Epithelial cell of prostate (primary cell): Measurements from ENCODE around the gene ATXN1.
"Not testable (repeated sequence)": the region's sequence is repeated elsewhere in the genome, so short reads cannot be mapped to it uniquely, and the experiment has no call there.

Experiments used
- DNase-seq: peaks from one replicate; pipeline ENCODE4 v3.0.0-alpha.2; 2011; ENCODE audit warnings: low read depth, low spot score
- H3K27ac ChIP-seq: fragments of 450-650 bp; 2 replicates; pipeline ENCODE4 v1.5.1; 2017; ENCODE audit warnings: mild to moderate bottlenecking

ATXN1 gene

GRCh38 chr6:16632101-16632500, 129.2 kb downstream of the ATXN1 start:
- no peak for DNase-seq
- H3K27ac ChIP-seq = no peak overlapping the region

- no peak overlapping the region for H3K27ac ChIP-seq
- peak; percentile 48 for DNase-seq
Observed at GRCh38 chr6:16630026-16630643, 131.1 kb downstream of the ATXN1 start.

- H3K27ac ChIP-seq, DNase-seq: not testable (repeated sequence)
Observed at GRCh38 chr6:16628580-16628979, 132.7 kb downstream of the ATXN1 start.

GRCh38 chr6:16626650-16627049, 134.6 kb downstream of the ATXN1 start:
- DNase-seq = no peak
- H3K27ac ChIP-seq = no peak overlapping the region

- no peak overlapping the region for H3K27ac ChIP-seq
- no peak for DNase-seq
Observed at GRCh38 chr6:16625291-16626265, 135.7 kb downstream of the ATXN1 start.

GRCh38 chr6:16624636-16625290, 136.5 kb downstream of the ATXN1 start:
- DNase-seq = no peak
- no peak overlapping the region for H3K27ac ChIP-seq

- DNase-seq = no peak
- H3K27ac ChIP-seq = no peak overlapping the region
Observed at GRCh38 chr6:16623731-16624130, 137.5 kb downstream of the ATXN1 start.

- DNase-seq = no peak
- no peak overlapping the region for H3K27ac ChIP-seq
Observed at GRCh38 chr6:16623029-16623653, 138.1 kb downstream of the ATXN1 start.

- no peak overlapping the region for H3K27ac ChIP-seq
- no peak for DNase-seq
Observed at GRCh38 chr6:16622193-16622592, 139.1 kb downstream of the ATXN1 start.

- DNase-seq = no peak
- H3K27ac ChIP-seq = no peak overlapping the region
Observed at GRCh38 chr6:16621002-16621401, 140.3 kb downstream of the ATXN1 start.

- no peak for DNase-seq
- H3K27ac ChIP-seq = no peak overlapping the region
Observed at GRCh38 chr6:16619777-16620176, 141.5 kb downstream of the ATXN1 start.

- H3K27ac ChIP-seq = no peak overlapping the region
- DNase-seq = no peak
Observed at GRCh38 chr6:16618962-16619361, 142.3 kb downstream of the ATXN1 start.

- H3K27ac ChIP-seq, DNase-seq: not testable (repeated sequence)
Observed at GRCh38 chr6:16615215-16615614, 146.0 kb downstream of the ATXN1 start.

- DNase-seq = not testable (repeated sequence)
Observed at GRCh38 chr6:16614143-16614542, 147.1 kb downstream of the ATXN1 start.

GRCh38 chr6:16613504-16613903, 147.8 kb downstream of the ATXN1 start:
- DNase-seq, H3K27ac ChIP-seq: not testable (repeated sequence)

More at GRCh38 chr6:16614143-16614542, 147.1 kb downstream of the ATXN1 start:
- not testable (repeated sequence) for H3K27ac ChIP-seq

- H3K27ac ChIP-seq = no peak overlapping the region
- DNase-seq = no peak
Observed at GRCh38 chr6:16608444-16608843, 152.8 kb downstream of the ATXN1 start.

- H3K27ac ChIP-seq = no peak overlapping the region
- no peak for DNase-seq
Observed at GRCh38 chr6:16602035-16602434, 159.2 kb downstream of the ATXN1 start.

- DNase-seq = no peak
- no peak overlapping the region for H3K27ac ChIP-seq
Observed at GRCh38 chr6:16600701-16601100, 160.6 kb downstream of the ATXN1 start.

GRCh38 chr6:16600026-16600425, 161.2 kb downstream of the ATXN1 start:
- H3K27ac ChIP-seq = no peak overlapping the region
- DNase-seq = no peak

GRCh38 chr6:16596616-16597331, 164.5 kb downstream of the ATXN1 start:
- peak overlapping the region; percentile 7 for H3K27ac ChIP-seq
- no peak for DNase-seq
